ENCODE data around the gene PDZRN3. TPM values are rescaled to one million over a fixed set of nuclear protein-coding genes. Genes with fewer than 3 reads are reported as not detected.

PDZRN3 gene
- polyA plus RNA-seq, 2 of the 4 experiments (the other 2 are of a cell fraction), result not detected

DNA sequence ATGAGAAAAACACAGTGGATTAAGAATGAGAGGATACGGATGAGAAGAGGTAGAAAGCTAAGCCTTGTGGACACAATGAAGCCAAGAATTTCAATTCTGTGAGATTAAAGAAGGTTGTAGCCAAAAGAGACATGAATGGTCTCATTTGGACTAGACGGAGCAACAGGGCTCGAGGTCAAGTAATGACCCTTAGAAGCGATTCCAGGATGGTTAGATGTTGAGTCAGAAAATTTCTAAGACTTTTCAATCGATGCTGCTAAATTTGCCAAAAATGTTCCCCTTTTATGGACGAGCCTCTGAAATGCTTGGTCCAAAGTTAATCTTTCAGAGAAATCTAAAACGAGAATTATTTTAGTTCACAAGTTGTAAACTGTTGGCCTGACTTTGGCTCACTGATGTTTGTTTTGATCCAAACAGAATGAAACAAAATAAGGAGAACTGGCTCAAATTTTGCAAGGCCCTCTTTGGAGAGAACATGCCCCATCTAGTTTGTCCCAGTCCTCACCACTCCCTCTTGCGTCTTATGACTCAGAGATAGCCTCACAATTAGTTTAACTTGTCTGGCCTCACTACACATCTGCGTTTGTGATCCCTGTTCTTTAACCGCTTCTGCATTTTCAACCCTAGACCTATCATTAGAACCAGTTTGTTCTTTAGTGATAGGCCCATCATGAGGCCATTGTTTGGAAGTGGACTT is 235.5 kb downstream of the PDZRN3 start:
- 21% methylated on average over 10 of the region's 10 CpGs for WGBS (ENCODE audit: missing lambda C conversion rate)
- CTCF ChIA-PET, result no interaction called here
- Histone ChIP-seq H3K4me2 (no peak overlapping the region), H3K4me1 (no peaks in the 10 kb centered on the region), H3K9me3 (no peaks in the 10 kb centered on the region), H3K4me3 (no peak overlapping the region), H3K27ac (no peak overlapping the region)
- FAIRE-seq (no peak), DNase-seq (ENCODE audit: low read depth in 1 of 2, low spot score in 1 of 2) (no peak), ATAC-seq (no peak)
- TF ChIP-seq MYC (IDR thresholded peaks at IDR 0.05; ENCODE audit: borderline replicate concordance, low read length) (no peak), RARB (CRISPR knock-in tag; IDR thresholded peaks at IDR 0.05) (no peak), ESRRA (IDR thresholded peaks at IDR 0.05; ENCODE audit: borderline replicate concordance, low read length) (no peak), EHF (CRISPR knock-in tag; IDR thresholded peaks at IDR 0.05) (no peak), SMC3 (IDR thresholded peaks at IDR 0.05) (no peak), JUN (IDR thresholded peaks at IDR 0.05) (no peak), KDM1A (IDR thresholded peaks at IDR 0.05; ENCODE audit: low read depth) (no peak), RAD21 (conservative IDR thresholded peaks at IDR 0.05 in 1 of 2, IDR thresholded peaks at IDR 0.05 in 1 of 2) (no peak)
- TF ChIP-seq, protein P1, sequence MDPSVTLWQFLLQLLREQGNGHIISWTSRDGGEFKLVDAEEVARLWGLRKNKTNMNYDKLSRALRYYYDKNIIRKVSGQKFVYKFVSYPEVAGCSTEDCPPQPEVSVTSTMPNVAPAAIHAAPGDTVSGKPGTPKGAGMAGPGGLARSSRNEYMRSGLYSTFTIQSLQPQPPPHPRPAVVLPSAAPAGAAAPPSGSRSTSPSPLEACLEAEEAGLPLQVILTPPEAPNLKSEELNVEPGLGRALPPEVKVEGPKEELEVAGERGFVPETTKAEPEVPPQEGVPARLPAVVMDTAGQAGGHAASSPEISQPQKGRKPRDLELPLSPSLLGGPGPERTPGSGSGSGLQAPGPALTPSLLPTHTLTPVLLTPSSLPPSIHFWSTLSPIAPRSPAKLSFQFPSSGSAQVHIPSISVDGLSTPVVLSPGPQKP (IDR thresholded peaks at IDR 0.05; ENCODE audit: low read depth, low read length), result no peak
- TF ChIP-seq, protein P2, sequence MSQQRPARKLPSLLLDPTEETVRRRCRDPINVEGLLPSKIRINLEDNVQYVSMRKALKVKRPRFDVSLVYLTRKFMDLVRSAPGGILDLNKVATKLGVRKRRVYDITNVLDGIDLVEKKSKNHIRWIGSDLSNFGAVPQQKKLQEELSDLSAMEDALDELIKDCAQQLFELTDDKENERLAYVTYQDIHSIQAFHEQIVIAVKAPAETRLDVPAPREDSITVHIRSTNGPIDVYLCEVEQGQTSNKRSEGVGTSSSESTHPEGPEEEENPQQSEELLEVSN (IDR thresholded peaks at IDR 0.05; ENCODE audit: borderline replicate concordance, low read depth), result no peak
- TF ChIP-seq, protein P3, sequence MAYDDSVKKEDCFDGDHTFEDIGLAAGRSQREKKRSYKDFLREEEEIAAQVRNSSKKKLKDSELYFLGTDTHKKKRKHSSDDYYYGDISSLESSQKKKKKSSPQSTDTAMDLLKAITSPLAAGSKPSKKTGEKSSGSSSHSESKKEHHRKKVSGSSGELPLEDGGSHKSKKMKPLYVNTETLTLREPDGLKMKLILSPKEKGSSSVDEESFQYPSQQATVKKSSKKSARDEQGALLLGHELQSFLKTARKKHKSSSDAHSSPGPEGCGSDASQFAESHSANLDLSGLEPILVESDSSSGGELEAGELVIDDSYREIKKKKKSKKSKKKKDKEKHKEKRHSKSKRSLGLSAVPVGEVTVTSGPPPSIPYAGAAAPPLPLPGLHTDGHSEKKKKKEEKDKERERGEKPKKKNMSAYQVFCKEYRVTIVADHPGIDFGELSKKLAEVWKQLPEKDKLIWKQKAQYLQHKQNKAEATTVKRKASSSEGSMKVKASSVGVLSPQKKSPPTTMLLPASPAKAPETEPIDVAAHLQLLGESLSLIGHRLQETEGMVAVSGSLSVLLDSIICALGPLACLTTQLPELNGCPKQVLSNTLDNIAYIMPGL (CRISPR knock-in tag; IDR thresholded peaks at IDR 0.05; ENCODE audit: borderline replicate concordance), result no peak
- TF ChIP-seq, protein P4, sequence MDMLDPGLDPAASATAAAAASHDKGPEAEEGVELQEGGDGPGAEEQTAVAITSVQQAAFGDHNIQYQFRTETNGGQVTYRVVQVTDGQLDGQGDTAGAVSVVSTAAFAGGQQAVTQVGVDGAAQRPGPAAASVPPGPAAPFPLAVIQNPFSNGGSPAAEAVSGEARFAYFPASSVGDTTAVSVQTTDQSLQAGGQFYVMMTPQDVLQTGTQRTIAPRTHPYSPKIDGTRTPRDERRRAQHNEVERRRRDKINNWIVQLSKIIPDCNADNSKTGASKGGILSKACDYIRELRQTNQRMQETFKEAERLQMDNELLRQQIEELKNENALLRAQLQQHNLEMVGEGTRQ (IDR thresholded peaks at IDR 0.05), result no peak
- POLR2A ChIA-PET, result no interaction called here

DNA sequence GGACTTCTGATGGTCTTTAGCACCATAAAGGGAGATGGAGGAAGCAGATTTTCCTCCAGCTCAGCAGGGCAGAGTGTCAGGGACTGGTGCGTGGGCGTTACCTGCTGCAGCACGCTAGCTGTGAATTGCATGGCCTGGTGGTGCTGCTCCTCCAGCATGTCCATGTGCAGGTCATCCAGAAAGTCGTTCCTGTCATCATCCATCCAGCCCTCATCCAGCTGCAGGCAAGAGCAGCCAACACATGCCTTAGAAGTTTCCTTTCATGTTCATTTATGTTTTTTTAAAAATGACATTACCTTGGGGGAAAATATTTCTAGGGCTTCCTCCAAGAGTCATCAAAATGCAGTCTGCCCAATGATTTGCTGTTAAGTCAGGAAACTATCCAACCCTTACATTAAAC is 239.2 kb downstream of the PDZRN3 start:
- no peak overlapping the region for H3K4me2 ChIP-seq
- TF ChIP-seq, protein P5, sequence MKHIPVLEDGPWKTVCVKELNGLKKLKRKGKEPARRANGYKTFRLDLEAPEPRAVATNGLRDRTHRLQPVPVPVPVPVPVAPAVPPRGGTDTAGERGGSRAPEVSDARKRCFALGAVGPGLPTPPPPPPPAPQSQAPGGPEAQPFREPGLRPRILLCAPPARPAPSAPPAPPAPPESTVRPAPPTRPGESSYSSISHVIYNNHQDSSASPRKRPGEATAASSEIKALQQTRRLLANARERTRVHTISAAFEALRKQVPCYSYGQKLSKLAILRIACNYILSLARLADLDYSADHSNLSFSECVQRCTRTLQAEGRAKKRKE (CRISPR knock-in tag; IDR thresholded peaks at IDR 0.05; ENCODE audit: low read depth), result no peak
- TF ChIP-seq CBX8 (IDR thresholded peaks at IDR 0.05) (no peak), POLR2AphosphoS2 (conservative IDR thresholded peaks at IDR 0.05; ENCODE audit: low read length) (no peak), FOSB (CRISPR knock-in tag; IDR thresholded peaks at IDR 0.05) (no peak)
- FAIRE-seq (no peak), DNase-seq (ENCODE audit: low read depth in 1 of 2, low spot score in 1 of 2) (no peak), ATAC-seq (no peak)
- H3K27ac ChIP-seq, result no peak overlapping the region
- no peak overlapping the region for H3K4me3 ChIP-seq
- H3K4me1 ChIP-seq, result no peaks in the 10 kb centered on the region
- H3K9me3 ChIP-seq, result no peaks in the 10 kb centered on the region
- 3% methylated on average over 4 of the region's 4 CpGs for WGBS (ENCODE audit: missing lambda C conversion rate)
- CTCF ChIA-PET, result interaction anchor here (1.7 kb wide), 1 partner anchor 9 kb away, joined by 5 read pairs; no protein-coding TSS in a partner anchor
- POLR2A ChIA-PET, result no interaction called here
